Measurements from ENCODE around the gene SLC46A1. TPM values are rescaled to one million over a fixed set of nuclear protein-coding genes. Genes with fewer than 3 reads are reported as not detected.

SLC46A1 gene
- total and polyA plus RNA-seq, 9 donors: 5.8 to 9.0 (median 8.0) TPM

DNA sequence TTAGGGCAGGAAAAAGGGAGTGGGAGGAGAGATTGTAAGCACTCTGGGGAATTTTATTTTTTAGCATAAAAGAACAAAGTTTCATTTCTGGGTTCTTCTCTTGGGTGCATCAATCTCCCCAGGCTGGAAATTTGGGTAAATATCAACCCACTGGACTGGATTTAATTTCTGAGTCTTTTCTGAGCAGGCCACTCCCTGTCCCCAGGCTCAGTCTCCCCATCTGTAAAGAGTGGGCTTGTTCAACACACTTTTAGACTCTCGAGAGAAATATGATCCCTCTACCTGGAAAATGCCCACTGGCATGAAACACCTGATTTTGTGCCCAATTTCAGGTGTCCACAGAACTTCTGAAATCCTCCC lies 35.3 kb downstream of the SLC46A1 start:
- 71% methylated on average over 1 of the region's 1 CpG for WGBS (ENCODE audit: insufficient coverage)
- H3K4me1 ChIP-seq (ENCODE audit: control insufficient read depth, insufficient read depth, low read length): peaks cover 24% of the 10 kb centered on the region
- H3K36me3 ChIP-seq (ENCODE audit: control insufficient read depth, insufficient read depth, low read length): no peaks in the 10 kb centered on the region
- peak overlapping the region; percentile 44 for H3K27ac ChIP-seq (ENCODE audit: low read length)
- no peaks in the 10 kb centered on the region for H3K9me3 ChIP-seq (replicated peaks; ENCODE audit: control insufficient read depth, low read depth, low read length)
- DNase-seq: no peak
- H3K4me3 ChIP-seq (ENCODE audit: low read length): no peak overlapping the region
- peaks cover 5% of the 10 kb centered on the region for H3K27me3 ChIP-seq (ENCODE audit: control insufficient read depth, insufficient read depth, low read length)

DNA sequence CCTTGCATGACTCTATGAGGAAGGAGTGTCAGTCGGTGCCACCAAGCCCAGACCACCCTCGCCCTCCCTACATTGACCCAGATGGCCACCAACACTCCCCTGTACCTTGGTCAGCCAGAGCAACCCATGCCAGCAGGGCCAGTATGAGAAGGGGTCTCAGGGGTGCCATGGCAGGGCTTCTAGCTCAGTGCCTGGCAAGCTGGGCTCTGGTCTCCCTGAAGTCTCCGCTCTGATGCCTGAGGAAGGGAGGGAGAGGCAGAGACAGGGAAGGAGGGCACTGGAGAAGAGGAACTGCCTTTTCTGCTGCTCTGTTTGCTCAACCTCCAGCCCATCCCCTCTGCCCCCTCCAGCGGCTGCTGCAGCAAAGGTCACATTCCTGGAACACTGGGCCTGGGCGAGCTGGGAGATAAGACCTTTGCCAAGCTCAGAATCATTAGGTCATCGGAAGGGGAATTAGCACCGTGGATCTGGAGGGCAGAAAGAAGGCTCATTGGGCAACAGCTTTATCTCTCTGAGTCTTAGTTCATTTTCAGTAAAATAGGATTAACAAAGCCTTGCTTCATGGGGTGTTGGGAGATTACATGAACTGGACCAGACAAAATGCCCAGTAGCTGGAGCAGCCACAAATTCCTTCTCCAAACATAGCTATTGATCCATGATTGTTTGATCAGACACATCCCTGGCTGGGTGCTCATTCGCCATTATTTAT lies 35.8 kb downstream of the SLC46A1 start, which contains the start of gene VTN:
VTN (minus strand) TSS at position 273 of the 709 bp plus-strand sequence; CDS start at position 169, 104 bp downstream.
- Histone ChIP-seq H3K36me3 (ENCODE audit: control insufficient read depth, insufficient read depth, low read length) (peaks cover 2% of the 10 kb centered on the region), H3K27ac (ENCODE audit: low read length) (peak within 1 kb of the TSS; percentile 44), H3K27me3 (ENCODE audit: control insufficient read depth, insufficient read depth, low read length) (peaks cover 5% of the 10 kb centered on the region), H3K4me1 (ENCODE audit: control insufficient read depth, insufficient read depth, low read length) (peaks cover 24% of the 10 kb centered on the region), H3K9me3 (replicated peaks; ENCODE audit: control insufficient read depth, low read depth, low read length) (no peaks in the 10 kb centered on the region), H3K4me3 (ENCODE audit: low read length) (peak within 1 kb of the TSS; percentile 6)
- 7% methylated on average over 3 of the region's 8 CpGs for WGBS (ENCODE audit: insufficient coverage)
- DNase-seq: no peak

DNA sequence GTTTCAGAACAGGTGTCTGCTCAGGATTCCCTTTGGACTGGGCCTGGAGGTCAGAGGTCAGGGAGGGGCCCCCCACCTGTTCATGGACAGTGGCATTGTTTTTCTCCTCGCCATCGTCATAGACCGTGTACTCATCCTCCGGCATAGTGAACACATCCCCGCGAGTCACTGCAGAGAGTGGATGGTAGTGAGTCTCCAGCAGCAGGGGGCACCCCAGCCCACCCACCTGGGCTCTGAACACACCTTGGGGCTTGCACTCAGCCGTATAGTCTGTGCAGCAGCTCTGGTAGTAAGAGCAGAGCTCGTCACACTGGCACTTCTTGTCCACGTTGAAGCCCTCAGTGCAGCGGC lies 36.4 kb downstream of the SLC46A1 start:
- H3K27me3 ChIP-seq (ENCODE audit: control insufficient read depth, insufficient read depth, low read length): peaks cover 5% of the 10 kb centered on the region
- H3K36me3 ChIP-seq (ENCODE audit: control insufficient read depth, insufficient read depth, low read length): peaks cover 4% of the 10 kb centered on the region
- H3K27ac ChIP-seq (ENCODE audit: low read length): no peak overlapping the region
- H3K9me3 ChIP-seq (replicated peaks; ENCODE audit: control insufficient read depth, low read depth, low read length): no peaks in the 10 kb centered on the region
- 76% methylated on average over 10 of the region's 10 CpGs for WGBS (ENCODE audit: insufficient coverage)
- peaks cover 24% of the 10 kb centered on the region for H3K4me1 ChIP-seq (ENCODE audit: control insufficient read depth, insufficient read depth, low read length)
- H3K4me3 ChIP-seq (ENCODE audit: low read length): no peak overlapping the region
- no peak for DNase-seq

DNA sequence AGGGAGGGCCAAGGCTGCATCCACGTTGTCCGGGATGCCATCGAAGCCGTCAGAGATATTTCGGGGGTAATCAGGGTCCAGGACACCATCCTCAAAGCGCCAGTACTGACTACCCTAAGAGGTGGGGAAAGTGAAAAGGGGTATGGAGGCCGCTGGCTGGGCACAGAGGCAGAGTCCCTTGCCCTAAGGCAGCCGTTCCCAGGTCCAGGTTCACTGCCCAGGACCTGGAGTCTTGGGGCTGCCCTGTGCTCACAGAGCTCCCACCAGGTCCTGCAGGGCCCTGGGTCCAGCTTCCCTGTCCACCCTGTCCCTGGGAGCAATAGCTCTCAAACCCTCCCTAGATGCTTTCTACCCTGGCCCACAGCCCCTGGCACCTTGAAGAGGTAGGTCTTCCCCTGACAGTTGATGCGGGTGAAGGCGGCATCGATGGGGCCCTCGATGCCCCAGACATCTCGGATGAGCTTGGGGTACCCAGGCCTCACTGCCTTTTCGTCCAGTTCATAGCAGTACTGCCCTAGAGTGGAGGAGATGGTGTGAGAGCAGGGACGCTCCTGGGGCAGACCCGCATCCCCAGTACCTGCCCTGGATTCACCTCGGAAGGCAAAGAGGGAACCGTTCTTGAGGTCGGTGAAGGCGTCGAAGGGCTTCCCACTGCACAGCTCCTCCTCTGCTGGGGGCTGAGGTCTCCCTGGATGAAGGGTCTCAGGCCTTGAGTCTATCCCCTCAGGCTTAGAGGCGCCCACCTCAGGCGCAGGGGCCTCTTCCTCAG lies 36.9 kb downstream of the SLC46A1 start:
- Histone ChIP-seq H3K4me3 (ENCODE audit: low read length) (no peak overlapping the region), H3K27ac (ENCODE audit: low read length) (no peak overlapping the region), H3K36me3 (ENCODE audit: control insufficient read depth, insufficient read depth, low read length) (peaks cover 10% of the 10 kb centered on the region), H3K9me3 (replicated peaks; ENCODE audit: control insufficient read depth, low read depth, low read length) (no peaks in the 10 kb centered on the region), H3K27me3 (ENCODE audit: control insufficient read depth, insufficient read depth, low read length) (peaks cover 5% of the 10 kb centered on the region), H3K4me1 (ENCODE audit: control insufficient read depth, insufficient read depth, low read length) (peaks cover 24% of the 10 kb centered on the region)
- DNase-seq: no peak
- WGBS (ENCODE audit: insufficient coverage): 89% methylated on average over 22 of the region's 23 CpGs

DNA sequence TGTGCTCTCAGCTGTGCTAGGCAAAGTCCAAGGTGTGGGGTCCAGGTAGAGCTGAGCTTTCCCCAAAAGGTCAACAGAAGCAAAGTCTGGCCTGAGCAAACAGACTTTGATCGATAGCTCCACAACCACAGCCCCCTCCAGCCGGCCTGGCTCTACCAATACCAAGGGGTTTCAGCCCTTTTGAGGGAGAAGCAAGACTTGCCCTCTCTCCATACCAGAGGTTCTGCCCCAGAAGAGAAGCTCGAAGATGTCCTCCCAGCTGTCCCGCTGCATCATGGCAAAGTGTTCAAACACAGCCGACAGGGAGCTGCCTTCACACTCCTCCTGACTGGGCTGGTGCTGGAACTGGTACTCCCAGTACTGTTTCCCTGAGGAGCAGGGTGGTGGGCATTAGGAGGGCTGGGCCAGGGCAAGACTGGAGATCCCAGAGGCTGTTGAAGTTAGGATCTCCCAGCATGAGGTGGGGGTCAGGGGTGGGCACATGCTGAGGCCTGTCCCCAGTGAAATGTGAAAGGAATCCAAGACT lies 37.6 kb downstream of the SLC46A1 start:
- no peak overlapping the region for H3K4me3 ChIP-seq (ENCODE audit: low read length)
- H3K9me3 ChIP-seq (replicated peaks; ENCODE audit: control insufficient read depth, low read depth, low read length): no peaks in the 10 kb centered on the region
- H3K27me3 ChIP-seq (ENCODE audit: control insufficient read depth, insufficient read depth, low read length): peaks cover 3% of the 10 kb centered on the region
- WGBS (ENCODE audit: insufficient coverage): 89% methylated on average over 5 of the region's 5 CpGs
- no peak overlapping the region for H3K27ac ChIP-seq (ENCODE audit: low read length)
- peaks cover 20% of the 10 kb centered on the region for H3K4me1 ChIP-seq (ENCODE audit: control insufficient read depth, insufficient read depth, low read length)
- DNase-seq: no peak
- H3K36me3 ChIP-seq (ENCODE audit: control insufficient read depth, insufficient read depth, low read length): peaks cover 17% of the 10 kb centered on the region

DNA sequence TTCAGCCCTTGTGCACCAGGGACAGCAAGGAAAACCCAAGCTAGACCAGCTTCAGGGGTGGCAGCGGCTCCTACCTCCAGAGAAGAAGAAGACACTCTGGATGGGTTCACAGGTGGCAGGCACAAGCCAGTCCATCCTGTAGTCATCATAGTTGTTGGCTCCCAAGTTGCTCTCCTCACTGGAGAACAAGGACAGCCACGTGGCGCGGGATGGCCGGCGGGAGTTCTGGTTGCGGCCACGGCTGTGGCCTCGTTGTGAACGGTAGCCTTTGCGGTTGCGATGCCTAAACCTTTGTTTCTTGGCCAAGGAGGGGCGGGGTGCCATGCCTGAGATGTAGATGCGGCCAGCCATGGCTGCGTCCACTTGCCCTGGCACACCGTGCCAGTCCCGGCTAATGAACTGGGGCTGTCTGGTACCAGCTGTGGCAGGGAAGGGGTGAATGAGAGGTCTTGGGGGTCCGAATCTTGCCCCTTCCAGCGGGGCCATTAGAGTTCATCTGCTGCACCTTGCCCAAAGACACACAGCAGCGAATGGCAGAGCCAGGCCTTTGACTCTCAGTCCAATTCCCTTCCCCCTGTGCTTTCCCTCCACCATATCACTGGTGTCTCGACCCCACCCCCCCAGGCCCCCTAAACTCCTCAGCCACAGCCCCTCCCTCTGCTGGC lies 38.2 kb downstream of the SLC46A1 start:
- H3K36me3 ChIP-seq (ENCODE audit: control insufficient read depth, insufficient read depth, low read length): peaks cover 20% of the 10 kb centered on the region
- H3K27ac ChIP-seq (ENCODE audit: low read length): no peak overlapping the region
- no peak overlapping the region for H3K4me3 ChIP-seq (ENCODE audit: low read length)
- peaks cover 3% of the 10 kb centered on the region for H3K27me3 ChIP-seq (ENCODE audit: control insufficient read depth, insufficient read depth, low read length)
- no peaks in the 10 kb centered on the region for H3K9me3 ChIP-seq (replicated peaks; ENCODE audit: control insufficient read depth, low read depth, low read length)
- 89% methylated on average over 20 of the region's 21 CpGs for WGBS (ENCODE audit: insufficient coverage)
- DNase-seq: no peak
- peaks cover 14% of the 10 kb centered on the region for H3K4me1 ChIP-seq (ENCODE audit: control insufficient read depth, insufficient read depth, low read length)

DNA sequence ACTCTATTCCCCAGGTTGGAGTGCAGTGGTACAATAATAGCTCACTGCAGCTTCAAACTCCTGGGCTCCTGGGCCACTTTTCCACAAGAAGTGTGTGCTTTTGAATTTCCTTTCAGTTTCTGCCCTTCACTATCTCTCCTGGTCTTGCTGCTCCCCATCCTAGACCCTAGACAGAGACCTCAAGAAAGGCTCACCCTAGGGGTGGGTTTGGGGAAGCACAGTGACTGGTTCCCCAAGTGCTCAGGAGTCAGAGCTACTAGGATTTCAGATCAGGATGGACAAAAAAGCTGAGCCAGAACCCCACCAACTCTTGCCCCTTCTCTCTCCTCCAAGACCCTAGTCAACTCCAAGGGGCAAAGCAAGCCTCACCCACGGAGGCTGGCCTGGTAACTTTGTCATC lies 39.4 kb downstream of the SLC46A1 start:
- Histone ChIP-seq H3K4me3 (ENCODE audit: low read length) (no peak overlapping the region), H3K27ac (ENCODE audit: low read length) (no peak overlapping the region), H3K27me3 (ENCODE audit: control insufficient read depth, insufficient read depth, low read length) (peaks cover under 1% of the 10 kb centered on the region), H3K4me1 (ENCODE audit: control insufficient read depth, insufficient read depth, low read length) (peaks cover 5% of the 10 kb centered on the region), H3K36me3 (ENCODE audit: control insufficient read depth, insufficient read depth, low read length) (peaks cover 29% of the 10 kb centered on the region), H3K9me3 (replicated peaks; ENCODE audit: control insufficient read depth, low read depth, low read length) (no peaks in the 10 kb centered on the region)
- whole genome bisulfite sequencing (ENCODE audit: insufficient coverage): 67% methylated on average over 1 of the region's 1 CpG
- no peak for DNase-seq

DNA sequence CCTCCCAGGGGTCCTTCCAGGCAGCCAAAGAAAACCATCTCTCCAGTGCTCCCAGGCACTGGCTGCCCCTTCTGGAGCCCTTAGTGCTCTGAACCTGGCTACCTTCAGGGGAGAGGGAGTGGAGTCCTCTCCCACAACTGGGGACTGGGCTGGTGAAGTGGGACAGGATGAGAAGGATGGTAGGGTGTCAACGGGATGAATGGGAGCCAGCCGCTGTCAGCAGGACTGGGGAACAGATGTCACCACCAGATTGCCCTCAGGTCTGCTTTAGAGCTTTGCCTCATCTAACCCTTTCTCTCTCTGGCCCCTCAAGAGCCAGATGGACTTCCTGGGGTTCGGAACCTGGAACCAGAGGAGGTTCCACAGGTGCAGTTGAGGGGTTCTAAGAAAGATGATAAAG lies 40.5 kb downstream of the SLC46A1 start:
- no peaks in the 10 kb centered on the region for H3K9me3 ChIP-seq (replicated peaks; ENCODE audit: control insufficient read depth, low read depth, low read length)
- no peak overlapping the region for H3K27ac ChIP-seq (ENCODE audit: low read length)
- no peaks in the 10 kb centered on the region for H3K4me1 ChIP-seq (ENCODE audit: control insufficient read depth, insufficient read depth, low read length)
- no peak for DNase-seq
- no peak overlapping the region for H3K4me3 ChIP-seq (ENCODE audit: low read length)
- H3K27me3 ChIP-seq (ENCODE audit: control insufficient read depth, insufficient read depth, low read length): no peaks in the 10 kb centered on the region
- WGBS (ENCODE audit: insufficient coverage): no CpG with 5 or more reads among the region's 3 CpGs
- peaks cover 40% of the 10 kb centered on the region for H3K36me3 ChIP-seq (ENCODE audit: control insufficient read depth, insufficient read depth, low read length)

DNA sequence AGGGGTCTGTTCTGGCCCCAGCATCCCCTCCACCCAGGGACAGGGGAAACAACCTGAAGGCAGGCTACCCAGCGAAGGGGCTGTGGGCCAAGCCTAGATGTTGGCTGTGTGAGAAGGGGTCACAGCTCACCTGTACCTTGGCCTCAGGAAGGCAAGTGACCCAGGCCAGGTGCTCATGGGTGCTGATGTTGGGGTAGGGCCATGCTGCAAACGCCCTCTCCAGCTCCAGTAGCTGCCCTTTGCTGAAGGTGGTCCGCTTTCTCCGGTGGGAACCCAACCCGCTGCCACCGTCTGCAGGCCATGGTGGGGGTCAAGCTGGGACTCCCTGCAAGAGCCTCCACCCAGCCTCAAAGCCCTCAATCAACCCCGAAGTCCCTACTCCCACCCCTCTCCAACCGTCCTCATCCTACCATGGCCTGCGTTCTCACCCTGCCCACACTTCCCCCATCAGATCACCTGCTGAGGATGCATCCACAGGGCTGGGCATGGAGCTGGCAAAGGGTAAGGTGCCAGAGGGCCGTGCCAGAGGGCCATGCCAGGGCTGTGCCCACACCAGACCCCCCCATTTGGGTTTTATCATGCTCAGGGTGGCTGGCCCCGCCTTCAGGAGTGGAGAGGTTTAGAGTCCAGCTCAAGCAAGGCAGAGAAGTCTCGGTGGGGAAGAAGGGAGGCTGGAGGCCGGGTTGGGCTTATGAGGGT lies 41.2 kb downstream of the SLC46A1 start, which contains the start of gene SEBOX:
SEBOX (minus strand) TSS at position 535 of the 699 bp plus-strand sequence; CDS start at position 487, 48 bp downstream.
- peaks cover 46% of the 10 kb centered on the region for H3K36me3 ChIP-seq (ENCODE audit: control insufficient read depth, insufficient read depth, low read length)
- no peak for DNase-seq
- 95% methylated on average over 9 of the region's 13 CpGs for WGBS (ENCODE audit: insufficient coverage)

More for the DNA sequence above, 41.2 kb downstream of the SLC46A1 start, which contains the start of gene SEBOX:
- H3K27me3 ChIP-seq (ENCODE audit: control insufficient read depth, insufficient read depth, low read length): no peaks in the 10 kb centered on the region
- no peaks in the 10 kb centered on the region for H3K9me3 ChIP-seq (replicated peaks; ENCODE audit: control insufficient read depth, low read depth, low read length)
- H3K4me1 ChIP-seq (ENCODE audit: control insufficient read depth, insufficient read depth, low read length): no peaks in the 10 kb centered on the region
- no peak within 1 kb of the TSS for H3K4me3 ChIP-seq (ENCODE audit: low read length)
- no peak within 1 kb of the TSS for H3K27ac ChIP-seq (ENCODE audit: low read length)

Data from muscle of leg (tissue), 11 donors.